Endothelial cell (in vitro differentiated cells): Measurements from ENCODE around the gene IQGAP2. TPM values are rescaled to one million over a fixed set of nuclear protein-coding genes. Genes with fewer than 3 reads are reported as not detected.

ENCODE experiments used
- DNase-seq: peaks from one replicate; pipeline ENCODE4 v3.0.0; 2021; ENCODE audit warnings: low spot score
- H3K27ac Mint-ChIP-seq: one replicate; pipeline ENCODE4 v1.8.0; 2021; ENCODE audit warnings: mixed read lengths, inconsistent platforms; ENCODE audit not compliant: unreplicated experiment
- H3K27me3 Mint-ChIP-seq: one replicate; pipeline ENCODE4 v1.8.0; 2021; ENCODE audit warnings: mild to moderate bottlenecking, moderate library complexity, mixed read lengths, inconsistent platforms; ENCODE audit not compliant: unreplicated experiment
- H3K36me3 Mint-ChIP-seq: one replicate; pipeline ENCODE4 v1.8.0; 2021; ENCODE audit warnings: mild to moderate bottlenecking, low read depth, mixed read lengths, inconsistent platforms; ENCODE audit not compliant: unreplicated experiment
- H3K4me1 Mint-ChIP-seq: one replicate; pipeline ENCODE4 v1.8.0; 2021; ENCODE audit warnings: mild to moderate bottlenecking, mixed read lengths, inconsistent platforms; ENCODE audit not compliant: unreplicated experiment
- H3K4me3 Mint-ChIP-seq: one replicate; pipeline ENCODE4 v1.8.0; 2021; ENCODE audit warnings: mild to moderate bottlenecking, mixed read lengths, inconsistent platforms; ENCODE audit not compliant: unreplicated experiment
- H3K9me3 Mint-ChIP-seq: one replicate; pipeline ENCODE4 v1.8.0; 2021; ENCODE audit warnings: mixed read lengths, inconsistent platforms; ENCODE audit not compliant: unreplicated experiment
- CTCF ChIP-seq: fragments of 200-600 bp; sonication (generic); IDR thresholded peaks from one replicate; pipeline ENCODE4 v1.5.0; 2021; ENCODE audit warnings: antibody characterized with exemption; ENCODE audit not compliant: unreplicated experiment
- total RNA-seq: library from RNA; stranded (reverse); fragmentation: NEBNext Ultra II Directional; extraction: Animal tissue kit (Norgen Biotek cat#: 25700); gene quantifications from one replicate; pipeline ENCODE4 v1.2.1, GENCODE V29; 2021; ENCODE audit not compliant: unreplicated experiment

The IQGAP2 gene
- total RNA-seq, 1 donor from 2014 or later, result 43.4 TPM

- Mint-ChIP-seq H3K4me1 (peaks cover 37% of the 10 kb centered on the region), H3K27me3 (peaks cover 9% of the 10 kb centered on the region), H3K4me3 (peak overlapping the region; percentile 94), H3K9me3 (no peaks in the 10 kb centered on the region), H3K27ac (peak overlapping the region; percentile 71), H3K36me3 (peaks cover 35% of the 10 kb centered on the region)
- peak; percentile 19 for DNase-seq
- TF ChIP-seq CTCF, result no peak
Observed at GRCh38 chr5:76716456-76717157, 313.5 kb downstream of the IQGAP2 start.

GRCh38 chr5:76717222-76718083 is 314.4 kb downstream of the IQGAP2 start:
- Mint-ChIP-seq H3K4me1 (peaks cover 37% of the 10 kb centered on the region), H3K27me3 (peaks cover 9% of the 10 kb centered on the region), H3K27ac (peak overlapping the region; percentile 71), H3K36me3 (peaks cover 35% of the 10 kb centered on the region), H3K9me3 (no peaks in the 10 kb centered on the region), H3K4me3 (peak overlapping the region; percentile 94)
- TF ChIP-seq CTCF, result no peak
- DNase-seq, result no peak

GRCh38 chr5:76718381-76718832 is 315.3 kb downstream of the IQGAP2 start:
- H3K27me3 Mint-ChIP-seq, result peaks cover 9% of the 10 kb centered on the region
- no peak for DNase-seq
- H3K4me3 Mint-ChIP-seq, result peak overlapping the region; percentile 94
- H3K9me3 Mint-ChIP-seq, result no peaks in the 10 kb centered on the region
- H3K4me1 Mint-ChIP-seq, result peaks cover 42% of the 10 kb centered on the region
- H3K36me3 Mint-ChIP-seq, result peaks cover 39% of the 10 kb centered on the region
- TF ChIP-seq CTCF, result no peak
- peak overlapping the region; percentile 39 for H3K27ac Mint-ChIP-seq

GRCh38 chr5:76718880-76719279 is 315.8 kb downstream of the IQGAP2 start:
- peak overlapping the region; percentile 94 for H3K4me3 Mint-ChIP-seq
- no peak for TF ChIP-seq CTCF
- H3K27ac Mint-ChIP-seq, result peak overlapping the region; percentile 73
- no peak for DNase-seq
- no peaks in the 10 kb centered on the region for H3K9me3 Mint-ChIP-seq
- peaks cover 45% of the 10 kb centered on the region for H3K4me1 Mint-ChIP-seq
- H3K36me3 Mint-ChIP-seq, result peaks cover 40% of the 10 kb centered on the region
- peaks cover 9% of the 10 kb centered on the region for H3K27me3 Mint-ChIP-seq
